GM18519 (cell line): ENCODE results near the gene RIN2.
"Not testable (repeated sequence)": the region's sequence is repeated elsewhere in the genome, so short reads cannot be mapped to it uniquely, and the experiment has no call there.

Source experiments
- ATAC-seq: cut with Tn5 transposase; IDR thresholded peaks from one replicate; pipeline ENCODE4 v1.9.1; 2021; ENCODE audit warnings: mild to moderate bottlenecking, moderate library complexity; ENCODE audit not compliant: unreplicated experiment, low FRiP score

Gene RIN2

DNA sequence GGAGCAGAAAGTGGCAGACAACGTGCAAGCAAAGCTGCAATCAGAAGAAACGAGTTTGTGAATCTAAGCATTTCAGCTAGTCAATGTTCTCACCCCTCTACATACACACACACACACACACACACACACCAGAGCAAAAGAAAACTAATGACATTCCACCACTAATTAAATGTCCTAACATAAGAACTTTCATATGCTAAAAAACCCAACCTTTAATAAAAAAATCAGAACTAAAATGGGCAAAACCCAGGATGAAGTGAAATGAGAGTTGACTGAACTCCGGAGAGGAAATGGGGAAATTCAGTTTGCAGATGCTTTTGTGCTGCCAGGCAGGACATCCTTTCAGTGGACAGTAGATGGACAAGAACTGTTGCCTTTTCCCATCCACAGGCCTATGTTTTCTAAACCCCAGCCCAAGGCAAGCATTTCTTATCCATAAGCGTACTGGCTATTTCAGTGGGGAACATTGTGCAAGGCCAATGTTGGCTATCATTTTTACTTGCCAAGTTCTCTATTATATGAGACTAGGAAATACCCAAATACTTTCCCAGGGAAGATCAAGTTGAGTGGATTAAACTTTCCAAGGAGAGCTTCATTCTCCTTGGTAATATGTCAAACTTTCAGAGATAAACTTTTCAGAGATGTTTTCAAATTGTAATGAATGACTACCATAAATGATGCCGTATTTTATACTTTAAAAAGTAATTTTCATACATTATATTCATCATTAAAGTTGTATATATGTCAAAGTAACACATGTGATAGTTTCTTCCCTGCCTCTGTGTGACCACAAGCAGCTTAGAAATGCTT, 27.3 kb downstream of the RIN2 start:
- ATAC-seq, result no peak

DNA sequence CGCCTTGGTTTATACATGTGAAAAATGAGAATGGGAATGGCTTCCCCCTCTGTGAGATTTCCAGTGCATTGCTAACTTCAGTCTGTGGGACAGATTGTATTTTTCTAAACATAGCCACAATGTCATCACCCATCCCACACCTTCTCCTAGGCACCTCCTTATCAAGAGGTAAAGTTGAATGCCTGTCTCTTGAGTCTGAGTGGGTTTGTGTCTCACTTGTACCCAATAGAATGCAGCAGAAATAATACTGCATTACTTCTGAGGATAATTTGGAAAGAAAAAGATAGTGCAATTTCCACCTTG, 27.9 kb downstream of the RIN2 start:
- no peak for ATAC-seq

GRCh38 chr20:19786311-19786710, 28.3 kb downstream of the RIN2 start:
- no peak for ATAC-seq

GRCh38 chr20:19787366-19787765, 29.3 kb downstream of the RIN2 start:
- no peak for ATAC-seq

DNA sequence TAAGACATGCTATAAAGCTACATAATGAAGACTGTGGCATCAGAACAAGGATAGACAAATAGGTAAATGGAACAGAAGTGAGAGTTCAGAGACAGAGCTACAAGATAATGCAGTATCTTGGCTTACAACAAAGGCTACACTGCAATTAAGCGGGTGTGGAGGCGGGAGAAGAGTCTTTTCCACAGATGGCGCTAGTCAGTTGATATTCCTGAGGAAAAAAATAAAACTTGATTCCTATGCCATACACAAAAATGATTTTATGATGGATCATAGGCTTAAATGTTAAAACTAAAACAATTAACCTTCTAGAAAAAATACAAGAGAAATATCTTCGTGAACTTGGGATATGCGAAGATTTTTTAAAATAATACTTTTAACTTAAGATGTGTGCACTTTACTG, 31.0 kb downstream of the RIN2 start:
- ATAC-seq, result no peak

GRCh38 chr20:19789446-19789845, 31.4 kb downstream of the RIN2 start:
- no peak for ATAC-seq

DNA sequence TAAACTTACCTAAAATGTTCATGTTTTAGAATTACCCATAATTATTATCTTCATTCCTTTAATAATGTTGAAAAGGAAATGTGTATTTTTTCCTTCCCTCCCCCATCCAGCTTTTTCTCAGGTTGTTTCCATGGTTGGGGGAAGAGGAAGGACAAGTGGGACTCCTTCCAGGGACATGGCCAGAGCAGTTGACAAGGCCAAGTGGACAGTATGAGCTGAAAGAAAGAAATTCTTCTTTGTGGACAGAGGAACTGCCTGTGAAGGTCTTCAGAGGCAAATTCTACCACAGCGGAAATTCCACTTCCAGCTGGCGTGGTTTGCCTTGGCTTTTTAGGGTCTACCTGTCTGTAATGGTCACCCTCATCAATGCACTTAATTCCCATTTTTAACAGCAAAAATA, 33.8 kb downstream of the RIN2 start:
- ATAC-seq, result no peak

- no peak for ATAC-seq
Measured at GRCh38 chr20:19793716-19794115, 35.7 kb downstream of the RIN2 start.

- no peak for ATAC-seq
Measured at GRCh38 chr20:19794941-19795340, 36.9 kb downstream of the RIN2 start.

GRCh38 chr20:19799325-19799724, 41.3 kb downstream of the RIN2 start:
- no peak for ATAC-seq

- no peak for ATAC-seq
Measured at GRCh38 chr20:19802099-19802491, 44.0 kb downstream of the RIN2 start.

- no peak for ATAC-seq
Measured at GRCh38 chr20:19802492-19803158, 44.6 kb downstream of the RIN2 start.

DNA sequence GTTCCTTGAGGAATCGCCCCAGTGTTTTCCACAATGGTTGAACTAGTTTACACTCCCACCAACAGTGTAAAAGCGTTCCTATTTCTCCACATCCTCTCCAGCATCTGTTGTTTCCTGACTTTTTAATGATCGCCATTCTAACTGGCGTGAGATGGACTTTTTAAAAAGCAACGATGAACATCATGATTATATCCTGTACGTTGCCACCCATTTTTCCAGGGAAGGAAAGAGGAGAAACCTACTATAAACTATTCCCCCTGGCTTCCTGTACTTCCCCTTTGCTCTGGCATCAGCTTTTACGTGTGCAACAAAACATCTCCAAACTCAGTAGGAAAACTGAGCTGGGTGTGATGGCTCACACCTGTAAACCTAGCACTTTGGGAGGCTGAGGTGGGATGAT, 48.2 kb downstream of the RIN2 start:
- ATAC-seq, result not testable (repeated sequence)

- no peak for ATAC-seq
Measured at GRCh38 chr20:19806806-19807190, 48.7 kb downstream of the RIN2 start.

- no peak for ATAC-seq
Measured at GRCh38 chr20:19807191-19807945, 49.3 kb downstream of the RIN2 start.
